ENCODE measurements around the gene HDDC3.
A peak's percentile ranks its signal among the peaks of the same experiment; 100 is the strongest.

Gene HDDC3

GRCh38 chr15:90956274-90957030 lies 24.1 kb upstream of the HDDC3 start:
- Histone ChIP-seq H4K91ac (ENCODE audit: low read length) (no peak overlapping the region), H3K4me2 (ENCODE audit: low read length, poor library complexity, severe bottlenecking) (peak overlapping the region; percentile 91), H2AK5ac (ENCODE audit: low read length, severe bottlenecking) (no peak overlapping the region), H2BK15ac (ENCODE audit: low read depth, poor library complexity, severe bottlenecking) (peak overlapping the region; percentile 61), H3K18ac (ENCODE audit: low read depth in 1 of 2, low read length in 2 of 2) (peak overlapping the region; percentile 57 to 68), H3K4ac (ENCODE audit: low read depth in 1 of 2, low read length in 2 of 2) (no peak overlapping the region), H3K9me3 (ENCODE audit: control insufficient read depth, low read length) (no peaks in the 10 kb centered on the region), H3K14ac (ENCODE audit: low read length in 2 of 2) (no peak overlapping the region), H2AFZ (ENCODE audit: low read depth, low read length) (peak overlapping the region; percentile 73), H4K8ac (ENCODE audit: low read length) (peak overlapping the region; percentile 88), H2BK5ac (ENCODE audit: low read depth, low read length, poor library complexity, severe bottlenecking) (no peak overlapping the region), H2BK120ac (ENCODE audit: low read depth, low read length) (no peak overlapping the region), H3K27ac (ENCODE audit: low read length, poor library complexity, severe bottlenecking) (no peak overlapping the region), H3K9ac (ENCODE audit: low read length) (peak overlapping the region; percentile 78), H3K23ac (ENCODE audit: low read length in 2 of 2) (no peak overlapping the region), H3K27me3 (ENCODE audit: control insufficient read depth in 1 of 2, insufficient read depth in 1 of 2, low read length in 2 of 2) (no peaks in the 10 kb centered on the region), H3K4me1 (ENCODE audit: control insufficient read depth, insufficient read depth, low read depth, low read length) (peaks cover 21% of the 10 kb centered on the region), H3K79me1 (replicated peaks; ENCODE audit: low read length, poor library complexity, severe bottlenecking) (peaks cover 17% of the 10 kb centered on the region), H3K4me3 (ENCODE audit: insufficient read depth in 1 of 2, low read depth in 1 of 2, low read length in 2 of 2) (peak overlapping the region; percentile 67 to 86), H2BK12ac (ENCODE audit: low read length in 2 of 2) (no peak overlapping the region), H3K36me3 (ENCODE audit: control insufficient read depth in 1 of 2, insufficient read depth in 2 of 2, low read depth in 1 of 2, low read length in 2 of 2) (peaks cover 37 to 55% of the 10 kb centered on the region in 2 experiments)
- WGBS, result 12% methylated on average over 42 of the region's 56 CpGs
- peak; percentile 79 for DNase-seq

GRCh38 chr15:90955624-90956273 lies 23.4 kb upstream of the HDDC3 start:
- H2BK120ac ChIP-seq (ENCODE audit: low read depth, low read length), result no peak overlapping the region
- H3K4me2 ChIP-seq (ENCODE audit: low read length, poor library complexity, severe bottlenecking), result no peak overlapping the region
- H3K36me3 ChIP-seq (ENCODE audit: control insufficient read depth in 1 of 2, insufficient read depth in 2 of 2, low read depth in 1 of 2, low read length in 2 of 2), result peaks cover 37 to 52% of the 10 kb centered on the region in 2 experiments
- no peak overlapping the region for H4K91ac ChIP-seq (ENCODE audit: low read length)
- no peak overlapping the region for H3K27ac ChIP-seq (ENCODE audit: low read length, poor library complexity, severe bottlenecking)
- H3K14ac ChIP-seq (ENCODE audit: low read length in 2 of 2), result no peak overlapping the region
- no peak overlapping the region for H2BK12ac ChIP-seq (ENCODE audit: low read length in 2 of 2)
- H3K4me1 ChIP-seq (ENCODE audit: control insufficient read depth, insufficient read depth, low read depth, low read length), result peaks cover 21% of the 10 kb centered on the region
- no peaks in the 10 kb centered on the region for H3K27me3 ChIP-seq (ENCODE audit: control insufficient read depth in 1 of 2, insufficient read depth in 1 of 2, low read length in 2 of 2)
- H3K9ac ChIP-seq (ENCODE audit: low read length), result peak overlapping the region; percentile 96
- peak overlapping the region; percentile 35 for H4K8ac ChIP-seq (ENCODE audit: low read length)
- H3K23ac ChIP-seq (ENCODE audit: low read length in 2 of 2), result no peak overlapping the region
- H2AFZ ChIP-seq (ENCODE audit: low read depth, low read length), result no peak overlapping the region
- no peak for DNase-seq
- no peaks in the 10 kb centered on the region for H3K9me3 ChIP-seq (ENCODE audit: control insufficient read depth, low read length)
- H2BK5ac ChIP-seq (ENCODE audit: low read depth, low read length, poor library complexity, severe bottlenecking), result no peak overlapping the region
- H3K4ac ChIP-seq (ENCODE audit: low read depth in 1 of 2, low read length in 2 of 2), result no peak overlapping the region
- no peak overlapping the region for H2BK15ac ChIP-seq (ENCODE audit: low read depth, poor library complexity, severe bottlenecking)
- H3K18ac ChIP-seq (ENCODE audit: low read depth in 1 of 2, low read length in 2 of 2), result no peak overlapping the region
- peak overlapping the region in 1 of 2 experiments; percentile 86 for H3K4me3 ChIP-seq (ENCODE audit: insufficient read depth in 1 of 2, low read depth in 1 of 2, low read length in 2 of 2)
- peaks cover 15% of the 10 kb centered on the region for H3K79me1 ChIP-seq (replicated peaks; ENCODE audit: low read length, poor library complexity, severe bottlenecking)
- 82% methylated on average over 18 of the region's 20 CpGs for WGBS
- H2AK5ac ChIP-seq (ENCODE audit: low read length, severe bottlenecking), result no peak overlapping the region

GRCh38 chr15:90954712-90955623 lies 22.6 kb upstream of the HDDC3 start, which contains the start of gene RCCD1:
RCCD1 (plus strand) TSS chr15:90954884; CDS start chr15:90956735, 1,851 bp downstream.
- 2% methylated on average over 67 of the region's 69 CpGs for WGBS

More at GRCh38 chr15:90954712-90955623, 22.6 kb upstream of the HDDC3 start, which contains the start of gene RCCD1:
- Histone ChIP-seq H3K4me1 (ENCODE audit: control insufficient read depth, insufficient read depth, low read depth, low read length) (peaks cover 22% of the 10 kb centered on the region), H3K4me3 (ENCODE audit: insufficient read depth in 1 of 2, low read depth in 1 of 2, low read length in 2 of 2) (peak within 1 kb of the TSS; percentile 73 to 86), H2BK120ac (ENCODE audit: low read depth, low read length) (no peak within 1 kb of the TSS), H3K27me3 (ENCODE audit: control insufficient read depth in 1 of 2, insufficient read depth in 1 of 2, low read length in 2 of 2) (no peaks in the 10 kb centered on the region), H3K23ac (ENCODE audit: low read length in 2 of 2) (no peak within 1 kb of the TSS), H3K9ac (ENCODE audit: low read length) (peak within 1 kb of the TSS; percentile 96), H3K4ac (ENCODE audit: low read depth in 1 of 2, low read length in 2 of 2) (peak within 1 kb of the TSS; percentile 35 to 94), H3K18ac (ENCODE audit: low read depth in 1 of 2, low read length in 2 of 2) (peak within 1 kb of the TSS; percentile 79 to 98), H3K9me3 (ENCODE audit: control insufficient read depth, low read length) (no peaks in the 10 kb centered on the region), H2AK5ac (ENCODE audit: low read length, severe bottlenecking) (no peak within 1 kb of the TSS), H2BK15ac (ENCODE audit: low read depth, poor library complexity, severe bottlenecking) (no peak within 1 kb of the TSS), H2BK5ac (ENCODE audit: low read depth, low read length, poor library complexity, severe bottlenecking) (peak within 1 kb of the TSS; percentile 35), H2BK12ac (ENCODE audit: low read length in 2 of 2) (no peak within 1 kb of the TSS), H3K79me1 (replicated peaks; ENCODE audit: low read length, poor library complexity, severe bottlenecking) (peaks cover 17% of the 10 kb centered on the region), H3K14ac (ENCODE audit: low read length in 2 of 2) (peak within 1 kb of the TSS in 1 of 2 experiments; percentile 45), H4K8ac (ENCODE audit: low read length) (peak within 1 kb of the TSS; percentile 92), H3K4me2 (ENCODE audit: low read length, poor library complexity, severe bottlenecking) (peak within 1 kb of the TSS; percentile 67), H2AFZ (ENCODE audit: low read depth, low read length) (peak within 1 kb of the TSS; percentile 72), H3K36me3 (ENCODE audit: control insufficient read depth in 1 of 2, insufficient read depth in 2 of 2, low read depth in 1 of 2, low read length in 2 of 2) (peaks cover 39 to 52% of the 10 kb centered on the region in 2 experiments), H3K27ac (ENCODE audit: low read length, poor library complexity, severe bottlenecking) (peak within 1 kb of the TSS; percentile 68), H4K91ac (ENCODE audit: low read length) (peak within 1 kb of the TSS; percentile 64)
- DNase-seq, result peak; percentile 96

Data from mesenchymal stem cell (in vitro differentiated cells and primary cell).